ENCODE data around the gene PIP5K1A. TPM values are rescaled to one million over a fixed set of nuclear protein-coding genes. Genes with fewer than 3 reads are reported as not detected.
A peak's percentile ranks its signal among the peaks of the same experiment; 100 is the strongest.

PIP5K1A gene, protein sequence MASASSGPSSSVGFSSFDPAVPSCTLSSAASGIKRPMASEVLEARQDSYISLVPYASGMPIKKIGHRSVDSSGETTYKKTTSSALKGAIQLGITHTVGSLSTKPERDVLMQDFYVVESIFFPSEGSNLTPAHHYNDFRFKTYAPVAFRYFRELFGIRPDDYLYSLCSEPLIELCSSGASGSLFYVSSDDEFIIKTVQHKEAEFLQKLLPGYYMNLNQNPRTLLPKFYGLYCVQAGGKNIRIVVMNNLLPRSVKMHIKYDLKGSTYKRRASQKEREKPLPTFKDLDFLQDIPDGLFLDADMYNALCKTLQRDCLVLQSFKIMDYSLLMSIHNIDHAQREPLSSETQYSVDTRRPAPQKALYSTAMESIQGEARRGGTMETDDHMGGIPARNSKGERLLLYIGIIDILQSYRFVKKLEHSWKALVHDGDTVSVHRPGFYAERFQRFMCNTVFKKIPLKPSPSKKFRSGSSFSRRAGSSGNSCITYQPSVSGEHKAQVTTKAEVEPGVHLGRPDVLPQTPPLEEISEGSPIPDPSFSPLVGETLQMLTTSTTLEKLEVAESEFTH
- total RNA-seq (27.1 TPM), polyA plus RNA-seq (ENCODE audit: insufficient read depth in 1 of 8, insufficient read length in 8 of 8, low replicate concordance in 1 of 8) (10 to 100 TPM; 35.0 to 46.0 (median 38.3) TPM)
- long read RNA-seq, donor 1, partial matches to known transcripts, result 0 of 2 reads
- long read RNA-seq, donor 1, other reads (novel, unspliced or antisense), result 0 of 2 reads
- long read RNA-seq, donor 2, result 0 reads
- long read RNA-seq, donor 3, transcript PIP5K1A-201 (15 exons, 3,767 nt), result major isoform, 7 of 9 reads
- long read RNA-seq, donor 3, partial matches to known transcripts, result 0 of 9 reads
- long read RNA-seq, donor 3, other reads (novel, unspliced or antisense), result 0 of 9 reads
- long read RNA-seq, donor 4, partial matches to known transcripts, result 0 of 2 reads
- long read RNA-seq, donor 4, other reads (novel, unspliced or antisense), result 0 of 2 reads
- long read RNA-seq, donor 5, transcript PIP5K1A-204 (15 exons, 3,737 nt), result major isoform, 7 of 16 reads
- long read RNA-seq, donor 5, transcript PIP5K1A-201 (15 exons, 3,767 nt), result major isoform, 7 of 16 reads
- long read RNA-seq, donor 5, partial matches to known transcripts, result 0 of 16 reads
- long read RNA-seq, donor 5, other reads (novel, unspliced or antisense), result 0 of 16 reads
- long read RNA-seq, donor 6, partial matches to known transcripts, result 0 of 9 reads
- long read RNA-seq, donor 6, other reads (novel, unspliced or antisense), result 0 of 9 reads
- long read RNA-seq, donor 7, transcript PIP5K1A-201 (15 exons, 3,767 nt), result major isoform, 7 of 40 reads
- long read RNA-seq, donor 7, partial matches to known transcripts, result 30 of 40 reads
- long read RNA-seq, donor 7, other reads (novel, unspliced or antisense), result 0 of 40 reads
- long read RNA-seq, donor 8, partial matches to known transcripts, result 0 of 2 reads
- long read RNA-seq, donor 8, other reads (novel, unspliced or antisense), result 0 of 2 reads
- long read RNA-seq, donor 9, partial matches to known transcripts, result 0 of 5 reads
- long read RNA-seq, donor 9, other reads (novel, unspliced or antisense), result 0 of 5 reads
- long read RNA-seq, donor 10, transcript PIP5K1A-201 (15 exons, 3,767 nt), result major isoform, 5 of 46 reads
- long read RNA-seq, donor 10, partial matches to known transcripts, result 36 of 46 reads
- long read RNA-seq, donor 10, other reads (novel, unspliced or antisense), result 0 of 46 reads
- long read RNA-seq, donor 11, partial matches to known transcripts, result 0 of 3 reads
- long read RNA-seq, donor 11, other reads (novel, unspliced or antisense), result 0 of 3 reads

DNA sequence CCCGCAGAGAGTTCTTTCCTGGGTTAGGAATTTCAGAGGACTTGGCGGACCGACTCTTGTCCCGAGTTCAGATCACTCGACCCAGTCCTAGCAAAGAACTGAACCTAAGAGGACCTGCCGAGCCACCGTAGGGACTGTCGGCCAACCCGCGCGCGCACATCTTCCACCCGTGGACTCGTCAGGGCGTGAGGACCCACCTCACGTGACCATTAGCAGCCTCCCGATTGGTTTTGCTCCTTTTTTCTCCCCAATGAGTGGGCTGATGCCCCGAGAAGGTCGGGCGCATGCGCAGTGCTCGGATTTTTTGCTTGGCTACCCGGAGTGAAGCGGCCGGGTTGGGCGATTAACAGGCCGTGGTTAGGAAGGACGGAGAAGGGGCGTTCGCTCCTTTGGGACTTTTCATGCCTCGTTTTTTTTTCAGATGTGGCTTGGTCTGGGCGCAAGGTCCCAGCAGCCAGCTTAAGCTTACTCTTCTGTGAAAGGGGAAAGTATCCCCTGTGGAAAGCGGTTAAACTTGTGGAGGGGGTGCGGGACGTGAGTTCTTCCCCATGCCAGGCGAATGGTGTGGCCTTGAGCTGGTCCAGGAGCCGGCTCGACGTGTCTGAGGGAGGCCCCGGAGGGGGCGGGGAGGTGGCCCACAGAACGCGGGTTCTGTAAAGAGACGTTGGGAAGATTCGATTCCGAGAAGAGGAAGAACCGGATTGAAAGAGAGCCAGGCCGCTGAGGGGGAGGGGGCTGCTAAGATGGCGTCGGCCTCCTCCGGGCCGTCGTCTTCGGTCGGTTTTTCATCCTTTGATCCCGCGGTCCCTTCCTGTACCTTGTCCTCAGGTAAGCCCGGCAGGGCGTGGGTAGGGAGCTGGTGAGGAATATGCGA is at the start of gene PIP5K1A:
Gene PIP5K1A, plus strand, starts transcription at position 299 of the 874 bp plus-strand sequence. Its CDS starts 445 bp downstream, at position 744.
- WGBS (ENCODE audit: insufficient coverage), result under 1% methylated on average over 59 of the region's 60 CpGs
- Histone ChIP-seq H3K27ac (ENCODE audit: low read length) (peak within 1 kb of the TSS; percentile 97), H3K36me3 (ENCODE audit: control insufficient read depth, insufficient read depth, low read length) (peaks cover 7% of the 10 kb centered on the region), H3K27me3 (ENCODE audit: control insufficient read depth, insufficient read depth, low read length) (no peaks in the 10 kb centered on the region), H3K9me3 (replicated peaks; ENCODE audit: control insufficient read depth, low read depth, low read length) (no peaks in the 10 kb centered on the region), H3K4me1 (ENCODE audit: control insufficient read depth, insufficient read depth, low read length) (peaks cover 19% of the 10 kb centered on the region), H3K4me3 (ENCODE audit: low read length) (peak within 1 kb of the TSS; percentile 100)
- DNase-seq, result peak; percentile 100

DNA sequence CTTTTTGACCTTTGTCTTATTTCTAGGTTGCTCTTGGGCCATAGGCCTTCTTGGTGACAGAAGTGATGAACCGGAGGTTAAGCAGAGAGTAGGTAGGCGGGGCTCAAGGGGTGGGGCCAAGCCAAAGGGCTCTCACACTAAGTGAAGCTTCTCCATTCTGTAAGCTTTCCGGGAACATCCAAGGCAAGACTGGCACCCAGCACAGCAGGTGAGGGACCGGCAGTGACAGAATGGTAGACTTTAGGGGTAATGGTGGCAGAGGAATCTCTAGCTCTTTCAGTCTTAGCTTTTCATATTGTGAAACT is 41.9 kb upstream of the PIP5K1A start, which contains the start of gene TNFAIP8L2:
Gene TNFAIP8L2, plus strand, starts transcription at position 135 of the 305 bp plus-strand sequence. CDS start 2,049 bp downstream, outside the sequence.
- H3K36me3 ChIP-seq (ENCODE audit: control insufficient read depth, insufficient read depth, low read length), result peaks cover 43% of the 10 kb centered on the region
- peak within 1 kb of the TSS; percentile 7 for H3K27ac ChIP-seq (ENCODE audit: low read length)
- peak within 1 kb of the TSS; percentile 21 for H3K4me3 ChIP-seq (ENCODE audit: low read length)
- no peak for DNase-seq
- H3K9me3 ChIP-seq (replicated peaks; ENCODE audit: control insufficient read depth, low read depth, low read length), result no peaks in the 10 kb centered on the region
- H3K27me3 ChIP-seq (ENCODE audit: control insufficient read depth, insufficient read depth, low read length), result no peaks in the 10 kb centered on the region
- H3K4me1 ChIP-seq (ENCODE audit: control insufficient read depth, insufficient read depth, low read length), result no peaks in the 10 kb centered on the region
- 57% methylated on average over 1 of the region's 4 CpGs for WGBS (ENCODE audit: insufficient coverage)

DNA sequence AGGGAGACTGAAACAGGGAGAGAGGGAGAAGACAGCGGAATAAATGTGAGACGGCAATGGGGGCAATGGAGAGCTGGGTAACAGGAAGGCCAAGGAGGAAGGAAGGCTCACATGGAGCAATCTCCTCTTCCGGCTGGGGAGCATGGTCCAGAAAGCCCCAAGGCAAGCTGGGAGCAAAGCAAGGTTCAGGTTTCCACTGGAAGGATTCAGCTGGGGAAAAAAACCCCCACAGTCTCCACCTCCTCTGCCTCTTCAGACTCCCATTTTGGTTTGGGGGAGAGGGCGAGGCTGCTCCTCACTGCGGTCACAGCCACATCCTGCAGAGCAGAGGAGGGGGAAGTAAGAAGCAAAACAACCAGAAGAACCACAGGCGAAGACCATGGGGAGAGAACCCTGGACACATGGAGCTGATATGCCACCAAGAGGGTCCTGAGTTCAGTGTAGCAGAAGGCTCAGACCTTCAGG is 41.3 kb upstream of the PIP5K1A start:
- no peaks in the 10 kb centered on the region for H3K9me3 ChIP-seq (replicated peaks; ENCODE audit: control insufficient read depth, low read depth, low read length)
- no peak overlapping the region for H3K27ac ChIP-seq (ENCODE audit: low read length)
- WGBS (ENCODE audit: insufficient coverage), result 85% methylated on average over 4 of the region's 6 CpGs
- peaks cover 47% of the 10 kb centered on the region for H3K36me3 ChIP-seq (ENCODE audit: control insufficient read depth, insufficient read depth, low read length)
- peak; percentile 55 for DNase-seq
- no peaks in the 10 kb centered on the region for H3K4me1 ChIP-seq (ENCODE audit: control insufficient read depth, insufficient read depth, low read length)
- H3K27me3 ChIP-seq (ENCODE audit: control insufficient read depth, insufficient read depth, low read length), result no peaks in the 10 kb centered on the region
- peak overlapping the region; percentile 21 for H3K4me3 ChIP-seq (ENCODE audit: low read length)

DNA sequence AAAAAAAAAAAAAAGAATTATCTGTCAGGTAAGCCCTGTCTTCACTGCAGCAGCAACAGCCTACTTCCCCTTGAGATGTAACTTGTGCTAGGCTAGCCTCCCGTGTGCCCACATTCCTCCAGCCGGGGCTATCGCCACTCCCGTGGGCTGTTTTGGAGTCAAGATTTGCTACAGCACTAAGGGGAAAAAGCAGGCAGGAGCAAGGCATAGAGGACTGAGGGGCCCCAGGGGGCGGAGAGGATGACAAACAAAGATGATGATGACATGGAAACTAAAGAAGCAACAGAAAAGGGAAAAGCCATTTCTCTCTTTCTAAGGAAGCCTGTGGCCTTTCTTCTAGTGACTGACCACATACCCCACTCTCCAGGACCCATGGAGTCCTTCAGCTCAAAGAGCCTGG is 40.0 kb upstream of the PIP5K1A start:
- no peaks in the 10 kb centered on the region for H3K9me3 ChIP-seq (replicated peaks; ENCODE audit: control insufficient read depth, low read depth, low read length)
- H3K4me1 ChIP-seq (ENCODE audit: control insufficient read depth, insufficient read depth, low read length), result no peaks in the 10 kb centered on the region
- no peak for DNase-seq
- H3K36me3 ChIP-seq (ENCODE audit: control insufficient read depth, insufficient read depth, low read length), result peaks cover 47% of the 10 kb centered on the region
- no peak overlapping the region for H3K4me3 ChIP-seq (ENCODE audit: low read length)
- H3K27me3 ChIP-seq (ENCODE audit: control insufficient read depth, insufficient read depth, low read length), result no peaks in the 10 kb centered on the region
- WGBS (ENCODE audit: insufficient coverage), result 76% methylated on average over 5 of the region's 5 CpGs
- H3K27ac ChIP-seq (ENCODE audit: low read length), result no peak overlapping the region

DNA sequence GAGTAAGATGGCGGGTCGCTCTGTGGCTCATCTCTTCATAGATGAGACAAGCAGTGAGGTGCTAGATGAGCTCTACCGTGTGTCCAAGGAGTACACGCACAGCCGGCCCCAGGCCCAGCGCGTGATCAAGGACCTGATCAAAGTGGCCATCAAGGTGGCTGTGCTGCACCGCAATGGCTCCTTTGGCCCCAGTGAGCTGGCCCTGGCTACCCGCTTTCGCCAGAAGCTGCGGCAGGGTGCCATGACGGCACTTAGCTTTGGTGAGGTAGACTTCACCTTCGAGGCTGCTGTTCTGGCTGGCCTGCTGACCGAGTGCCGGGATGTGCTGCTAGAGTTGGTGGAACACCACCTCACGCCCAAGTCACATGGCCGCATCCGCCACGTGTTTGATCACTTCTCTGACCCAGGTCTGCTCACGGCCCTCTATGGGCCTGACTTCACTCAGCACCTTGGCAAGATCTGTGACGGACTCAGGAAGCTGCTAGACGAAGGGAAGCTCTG is 39.6 kb upstream of the PIP5K1A start:
- no peak overlapping the region for H3K27ac ChIP-seq (ENCODE audit: low read length)
- no peaks in the 10 kb centered on the region for H3K27me3 ChIP-seq (ENCODE audit: control insufficient read depth, insufficient read depth, low read length)
- H3K4me3 ChIP-seq (ENCODE audit: low read length), result no peak overlapping the region
- WGBS (ENCODE audit: insufficient coverage), result 87% methylated on average over 20 of the region's 22 CpGs
- peaks cover 47% of the 10 kb centered on the region for H3K36me3 ChIP-seq (ENCODE audit: control insufficient read depth, insufficient read depth, low read length)
- DNase-seq, result no peak
- no peaks in the 10 kb centered on the region for H3K4me1 ChIP-seq (ENCODE audit: control insufficient read depth, insufficient read depth, low read length)
- no peaks in the 10 kb centered on the region for H3K9me3 ChIP-seq (replicated peaks; ENCODE audit: control insufficient read depth, low read depth, low read length)

DNA sequence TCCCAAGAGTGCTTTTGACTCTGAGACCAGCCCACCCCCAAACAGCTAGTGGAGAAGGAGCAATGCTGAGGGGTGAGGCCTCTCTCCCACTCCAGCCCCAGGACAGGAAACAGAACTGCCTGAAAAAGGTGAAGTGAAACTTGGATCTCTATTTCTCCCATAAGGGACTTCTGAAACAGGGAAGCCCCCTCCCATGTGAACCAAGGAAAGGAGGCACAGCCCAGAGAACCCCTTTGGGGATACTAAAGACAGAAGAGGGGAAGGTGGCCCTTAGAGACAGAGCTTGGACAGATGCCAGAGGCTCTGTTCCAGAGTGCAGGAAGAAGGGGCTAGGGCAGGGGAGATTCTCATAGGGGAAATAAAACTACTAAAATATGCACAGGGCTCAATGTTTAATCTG is 39.0 kb upstream of the PIP5K1A start:
- Histone ChIP-seq H3K9me3 (replicated peaks; ENCODE audit: control insufficient read depth, low read depth, low read length) (no peaks in the 10 kb centered on the region), H3K4me3 (ENCODE audit: low read length) (no peak overlapping the region), H3K27ac (ENCODE audit: low read length) (no peak overlapping the region), H3K4me1 (ENCODE audit: control insufficient read depth, insufficient read depth, low read length) (peaks cover 1% of the 10 kb centered on the region), H3K36me3 (ENCODE audit: control insufficient read depth, insufficient read depth, low read length) (peaks cover 47% of the 10 kb centered on the region), H3K27me3 (ENCODE audit: control insufficient read depth, insufficient read depth, low read length) (no peaks in the 10 kb centered on the region)
- DNase-seq, result peak; percentile 50

DNA sequence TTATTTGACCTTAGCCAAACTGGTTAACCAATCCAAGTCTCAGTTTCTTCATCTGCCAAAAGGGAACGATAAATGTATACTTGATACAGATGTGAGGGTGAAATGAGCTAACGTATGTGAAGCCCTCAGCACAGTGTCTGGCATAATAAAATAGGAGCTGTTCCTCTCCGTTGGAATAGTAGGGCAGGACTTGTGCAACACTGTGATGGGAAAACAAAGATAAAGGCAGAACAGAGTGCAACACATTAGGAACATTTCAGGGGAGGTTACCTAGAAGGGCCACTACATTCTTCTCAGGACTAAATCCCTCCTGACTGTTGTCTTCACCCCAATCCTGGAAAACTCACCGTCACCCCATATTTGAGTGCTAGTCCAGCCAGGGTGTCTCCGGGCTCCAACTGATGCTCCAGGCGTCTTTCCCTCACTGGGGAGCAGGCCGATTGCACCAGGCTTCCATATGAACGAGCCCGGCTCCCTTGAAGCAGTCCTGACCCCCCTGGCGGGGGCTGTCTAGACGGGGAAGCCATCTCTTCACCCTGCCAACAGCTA is 33.5 kb upstream of the PIP5K1A start:
- peak overlapping the region; percentile 94 for H3K27ac ChIP-seq (ENCODE audit: low read length)
- H3K9me3 ChIP-seq (replicated peaks; ENCODE audit: control insufficient read depth, low read depth, low read length), result no peaks in the 10 kb centered on the region
- peaks cover 19% of the 10 kb centered on the region for H3K4me1 ChIP-seq (ENCODE audit: control insufficient read depth, insufficient read depth, low read length)
- peak overlapping the region; percentile 96 for H3K4me3 ChIP-seq (ENCODE audit: low read length)
- WGBS (ENCODE audit: insufficient coverage), result 10% methylated on average over 7 of the region's 11 CpGs
- no peaks in the 10 kb centered on the region for H3K27me3 ChIP-seq (ENCODE audit: control insufficient read depth, insufficient read depth, low read length)
- H3K36me3 ChIP-seq (ENCODE audit: control insufficient read depth, insufficient read depth, low read length), result peaks cover 41% of the 10 kb centered on the region
- peak; percentile 25 for DNase-seq

DNA sequence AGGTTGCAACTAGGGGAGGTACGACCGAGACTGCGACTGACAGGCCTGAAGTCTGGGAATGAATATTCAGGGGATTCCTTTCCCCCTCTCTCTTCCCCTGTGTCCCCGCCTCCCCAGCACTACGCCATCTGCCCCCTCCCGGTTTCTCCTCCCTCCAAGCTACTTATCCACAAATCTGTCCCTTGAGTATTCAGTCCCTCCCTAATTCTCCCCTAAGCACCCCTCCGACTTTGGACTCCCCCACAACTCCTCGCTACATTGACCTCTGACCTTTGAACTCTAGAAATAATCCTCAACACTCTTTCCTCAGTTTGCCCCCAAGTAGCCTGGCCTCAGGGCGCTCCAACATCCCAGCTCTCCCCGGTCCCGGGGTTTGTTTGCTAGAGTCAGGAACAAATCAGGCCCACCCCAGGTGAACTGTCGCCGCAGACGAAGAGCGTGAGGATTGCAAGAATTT is 33.0 kb upstream of the PIP5K1A start:
- DNase-seq, result peak; percentile 87

More for the DNA sequence above, 33.0 kb upstream of the PIP5K1A start:
- peak overlapping the region; percentile 94 for H3K27ac ChIP-seq (ENCODE audit: low read length)
- H3K4me1 ChIP-seq (ENCODE audit: control insufficient read depth, insufficient read depth, low read length), result peaks cover 21% of the 10 kb centered on the region
- H3K4me3 ChIP-seq (ENCODE audit: low read length), result peak overlapping the region; percentile 96
- H3K36me3 ChIP-seq (ENCODE audit: control insufficient read depth, insufficient read depth, low read length), result peaks cover 41% of the 10 kb centered on the region
- whole genome bisulfite sequencing (ENCODE audit: insufficient coverage), result 2% methylated on average over 12 of the region's 15 CpGs
- H3K27me3 ChIP-seq (ENCODE audit: control insufficient read depth, insufficient read depth, low read length), result no peaks in the 10 kb centered on the region
- H3K9me3 ChIP-seq (replicated peaks; ENCODE audit: control insufficient read depth, low read depth, low read length), result no peaks in the 10 kb centered on the region
